ENCODE measurements around the gene C3.
A peak's percentile ranks its signal among the peaks of the same experiment; 100 is the strongest.

Gene C3

GRCh38 chr19:6735181-6735911 lies 14.9 kb upstream of the C3 start:
- no peaks in the 10 kb centered on the region for H3K27me3 ChIP-seq (replicated peaks; ENCODE audit: control insufficient read depth, insufficient read depth, low read length)
- H3K36me3 ChIP-seq (ENCODE audit: control insufficient read depth, insufficient read depth, low read length, severe bottlenecking) = peaks cover 18% of the 10 kb centered on the region
- peak overlapping the region; percentile 94 for H3K4me3 ChIP-seq (ENCODE audit: low read length)
- H3K9ac ChIP-seq (ENCODE audit: low read length) = peak overlapping the region; percentile 96
- H3K4me1 ChIP-seq (ENCODE audit: control insufficient read depth, insufficient read depth, low read length) = peaks cover 22% of the 10 kb centered on the region
- no peak for DNase-seq (ENCODE audit: low read depth)
- no peaks in the 10 kb centered on the region for H3K9me3 ChIP-seq (ENCODE audit: control insufficient read depth, low read length)

DNA sequence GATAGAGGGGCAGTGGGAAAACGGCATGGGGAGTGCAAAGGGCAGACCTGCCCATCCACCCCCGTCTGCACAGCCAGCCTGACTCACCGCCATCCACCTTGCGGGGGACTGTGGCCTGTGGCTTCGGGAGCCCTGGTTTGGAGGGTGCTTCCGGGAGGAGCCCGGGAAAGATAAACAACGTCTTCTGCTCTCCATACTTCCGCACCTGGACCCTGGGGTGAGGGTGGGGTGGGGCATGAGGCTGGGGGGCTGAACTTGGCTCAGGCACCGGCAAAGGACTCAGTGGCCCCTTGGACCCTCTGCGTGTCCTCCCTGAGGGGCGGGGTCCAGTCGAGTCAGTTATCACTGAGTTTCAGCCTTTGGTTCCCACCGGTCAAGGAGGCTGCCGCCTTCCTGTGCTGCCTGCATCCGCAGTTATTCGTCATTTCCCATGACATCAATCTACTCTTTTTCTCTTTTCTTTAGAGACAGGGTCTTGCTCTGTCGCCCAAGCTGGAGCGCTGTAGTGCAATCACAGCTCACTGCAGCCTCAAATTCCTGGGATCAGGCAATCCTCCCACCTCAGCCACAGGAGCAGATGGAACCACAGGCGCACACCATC lies 13.7 kb upstream of the C3 start:
- Histone ChIP-seq H3K27me3 (replicated peaks; ENCODE audit: control insufficient read depth, insufficient read depth, low read length) (no peaks in the 10 kb centered on the region), H3K4me1 (ENCODE audit: control insufficient read depth, insufficient read depth, low read length) (peaks cover 21% of the 10 kb centered on the region), H3K4me3 (ENCODE audit: low read length) (no peak overlapping the region), H3K9me3 (ENCODE audit: control insufficient read depth, low read length) (no peaks in the 10 kb centered on the region), H3K36me3 (ENCODE audit: control insufficient read depth, insufficient read depth, low read length, severe bottlenecking) (peaks cover 18% of the 10 kb centered on the region), H3K9ac (ENCODE audit: low read length) (no peak overlapping the region)
- no peak for DNase-seq (ENCODE audit: low read depth)

GRCh38 chr19:6733338-6734095 lies 13.1 kb upstream of the C3 start:
- Histone ChIP-seq H3K36me3 (ENCODE audit: control insufficient read depth, insufficient read depth, low read length, severe bottlenecking) (peaks cover 18% of the 10 kb centered on the region), H3K9ac (ENCODE audit: low read length) (no peak overlapping the region), H3K9me3 (ENCODE audit: control insufficient read depth, low read length) (no peaks in the 10 kb centered on the region), H3K27me3 (replicated peaks; ENCODE audit: control insufficient read depth, insufficient read depth, low read length) (no peaks in the 10 kb centered on the region), H3K4me3 (ENCODE audit: low read length) (no peak overlapping the region), H3K4me1 (ENCODE audit: control insufficient read depth, insufficient read depth, low read length) (peaks cover 14% of the 10 kb centered on the region)
- no peak for DNase-seq (ENCODE audit: low read depth)

- Histone ChIP-seq H3K9me3 (ENCODE audit: control insufficient read depth, low read length) (no peaks in the 10 kb centered on the region), H3K4me1 (ENCODE audit: control insufficient read depth, insufficient read depth, low read length) (peaks cover 8% of the 10 kb centered on the region), H3K36me3 (ENCODE audit: control insufficient read depth, insufficient read depth, low read length, severe bottlenecking) (peaks cover 18% of the 10 kb centered on the region), H3K9ac (ENCODE audit: low read length) (no peak overlapping the region), H3K27me3 (replicated peaks; ENCODE audit: control insufficient read depth, insufficient read depth, low read length) (no peaks in the 10 kb centered on the region), H3K4me3 (ENCODE audit: low read length) (no peak overlapping the region)
- DNase-seq (ENCODE audit: low read depth) = no peak
These were observed 12.4 kb upstream of the C3 start for GRCh38 chr19:6732803-6733337.

DNA sequence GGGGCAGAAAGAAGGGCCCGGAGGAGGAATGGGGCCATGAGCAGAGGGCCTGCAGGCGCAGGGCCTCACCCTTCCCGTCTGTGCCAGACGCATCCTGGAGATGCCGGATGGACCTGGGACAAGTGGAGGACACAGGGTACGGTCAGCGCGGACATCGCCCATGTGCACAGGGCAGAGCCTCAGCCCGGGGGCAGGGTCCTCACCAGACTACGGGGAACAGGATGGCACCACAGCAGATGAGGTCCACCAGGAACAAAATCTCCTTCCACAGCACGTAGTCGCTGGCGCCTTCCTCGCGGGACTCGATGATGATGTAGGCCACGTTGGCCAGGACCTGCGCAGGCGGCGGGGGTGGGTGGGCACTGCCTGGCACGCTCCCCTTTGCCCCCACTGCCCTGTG lies 11.4 kb upstream of the C3 start:
- no peak for DNase-seq (ENCODE audit: low read depth)
- Histone ChIP-seq H3K9me3 (ENCODE audit: control insufficient read depth, low read length) (peaks cover 2% of the 10 kb centered on the region), H3K4me1 (ENCODE audit: control insufficient read depth, insufficient read depth, low read length) (peaks cover 7% of the 10 kb centered on the region), H3K36me3 (ENCODE audit: control insufficient read depth, insufficient read depth, low read length, severe bottlenecking) (peaks cover 18% of the 10 kb centered on the region), H3K27me3 (replicated peaks; ENCODE audit: control insufficient read depth, insufficient read depth, low read length) (no peaks in the 10 kb centered on the region), H3K4me3 (ENCODE audit: low read length) (no peak overlapping the region), H3K9ac (ENCODE audit: low read length) (no peak overlapping the region)

GRCh38 chr19:6730941-6731670 lies 10.7 kb upstream of the C3 start:
- H3K9ac ChIP-seq (ENCODE audit: low read length) = no peak overlapping the region
- H3K4me3 ChIP-seq (ENCODE audit: low read length) = no peak overlapping the region
- peaks cover 18% of the 10 kb centered on the region for H3K36me3 ChIP-seq (ENCODE audit: control insufficient read depth, insufficient read depth, low read length, severe bottlenecking)
- H3K9me3 ChIP-seq (ENCODE audit: control insufficient read depth, low read length) = peaks cover 2% of the 10 kb centered on the region
- DNase-seq (ENCODE audit: low read depth) = no peak
- H3K4me1 ChIP-seq (ENCODE audit: control insufficient read depth, insufficient read depth, low read length) = peaks cover 7% of the 10 kb centered on the region
- no peaks in the 10 kb centered on the region for H3K27me3 ChIP-seq (replicated peaks; ENCODE audit: control insufficient read depth, insufficient read depth, low read length)

DNA sequence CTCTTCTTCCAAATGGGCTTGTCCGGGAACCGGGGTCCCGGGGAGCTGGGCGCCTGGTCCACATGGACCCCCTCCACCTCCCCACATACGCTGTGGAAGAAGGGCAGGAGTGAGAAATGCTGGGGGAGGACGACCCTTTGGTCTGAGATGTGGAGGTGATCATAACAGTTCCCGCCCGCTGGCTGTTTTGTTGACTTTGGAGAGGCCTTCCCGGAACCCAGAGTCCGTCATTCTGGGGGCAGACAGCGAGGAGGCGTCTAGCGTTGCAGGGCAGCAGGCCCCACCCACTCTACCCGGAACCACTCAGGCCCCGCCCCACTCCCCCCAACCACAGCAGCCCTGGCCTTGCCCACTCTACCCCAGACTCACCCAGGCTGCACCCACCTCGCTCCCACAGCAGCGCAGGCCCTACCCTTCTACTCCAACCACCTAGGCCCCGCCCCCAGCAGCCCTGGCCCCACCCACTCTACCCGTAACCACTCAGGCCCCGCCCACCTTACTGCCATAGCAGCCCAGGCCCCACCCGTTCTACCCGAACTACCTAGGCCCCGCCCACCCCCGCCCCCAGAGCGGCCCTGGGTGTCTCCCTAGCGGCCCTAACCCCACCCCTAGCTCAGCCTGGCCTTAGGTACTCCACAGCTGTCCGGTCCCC lies 9.8 kb upstream of the C3 start:
- no peaks in the 10 kb centered on the region for H3K27me3 ChIP-seq (replicated peaks; ENCODE audit: control insufficient read depth, insufficient read depth, low read length)
- H3K4me3 ChIP-seq (ENCODE audit: low read length) = no peak overlapping the region
- H3K36me3 ChIP-seq (ENCODE audit: control insufficient read depth, insufficient read depth, low read length, severe bottlenecking) = peaks cover 16% of the 10 kb centered on the region
- no peak overlapping the region for H3K9ac ChIP-seq (ENCODE audit: low read length)
- no peak for DNase-seq (ENCODE audit: low read depth)
- H3K4me1 ChIP-seq (ENCODE audit: control insufficient read depth, insufficient read depth, low read length) = no peaks in the 10 kb centered on the region
- H3K9me3 ChIP-seq (ENCODE audit: control insufficient read depth, low read length) = peaks cover 2% of the 10 kb centered on the region

- Histone ChIP-seq H3K27me3 (replicated peaks; ENCODE audit: control insufficient read depth, insufficient read depth, low read length) (no peaks in the 10 kb centered on the region), H3K4me3 (ENCODE audit: low read length) (no peak overlapping the region), H3K9ac (ENCODE audit: low read length) (no peak overlapping the region), H3K4me1 (ENCODE audit: control insufficient read depth, insufficient read depth, low read length) (no peaks in the 10 kb centered on the region), H3K9me3 (ENCODE audit: control insufficient read depth, low read length) (peaks cover 2% of the 10 kb centered on the region), H3K36me3 (ENCODE audit: control insufficient read depth, insufficient read depth, low read length, severe bottlenecking) (peaks cover 11% of the 10 kb centered on the region)
- no peak for DNase-seq (ENCODE audit: low read depth)
These were observed 9.2 kb upstream of the C3 start for GRCh38 chr19:6729573-6730152.

GRCh38 chr19:6728346-6728745 lies 7.9 kb upstream of the C3 start:
- peaks cover 2% of the 10 kb centered on the region for H3K9me3 ChIP-seq (ENCODE audit: control insufficient read depth, low read length)
- H3K36me3 ChIP-seq (ENCODE audit: control insufficient read depth, insufficient read depth, low read length, severe bottlenecking) = peaks cover 11% of the 10 kb centered on the region
- no peak overlapping the region for H3K4me3 ChIP-seq (ENCODE audit: low read length)
- DNase-seq (ENCODE audit: low read depth) = no peak
- H3K27me3 ChIP-seq (replicated peaks; ENCODE audit: control insufficient read depth, insufficient read depth, low read length) = no peaks in the 10 kb centered on the region
- H3K9ac ChIP-seq (ENCODE audit: low read length) = no peak overlapping the region
- H3K4me1 ChIP-seq (ENCODE audit: control insufficient read depth, insufficient read depth, low read length) = peaks cover 6% of the 10 kb centered on the region

GRCh38 chr19:6725513-6726231 lies 5.2 kb upstream of the C3 start:
- no peak overlapping the region for H3K4me3 ChIP-seq (ENCODE audit: low read length)
- H3K9me3 ChIP-seq (ENCODE audit: control insufficient read depth, low read length) = peaks cover 2% of the 10 kb centered on the region
- no peak for DNase-seq (ENCODE audit: low read depth)
- H3K36me3 ChIP-seq (ENCODE audit: control insufficient read depth, insufficient read depth, low read length, severe bottlenecking) = no peaks in the 10 kb centered on the region
- no peaks in the 10 kb centered on the region for H3K27me3 ChIP-seq (replicated peaks; ENCODE audit: control insufficient read depth, insufficient read depth, low read length)
- peaks cover 32% of the 10 kb centered on the region for H3K4me1 ChIP-seq (ENCODE audit: control insufficient read depth, insufficient read depth, low read length)
- H3K9ac ChIP-seq (ENCODE audit: low read length) = no peak overlapping the region
